Measurements from ENCODE around the gene TBC1D24.

The TBC1D24 gene

GRCh38 chr16:2518823-2519710 lies 44.1 kb downstream of the TBC1D24 start:
- TF ChIP-seq CTCF (IDR thresholded peaks at IDR 0.05; ENCODE audit: control insufficient read depth, extremely low read depth, insufficient read depth), result no peak
- peak overlapping the region; percentile 36 for H3K4me3 ChIP-seq (ENCODE audit: low read depth, low read length)
- DNase-seq (ENCODE audit: low read depth), result no peak

GRCh38 chr16:2519711-2520080 lies 44.8 kb downstream of the TBC1D24 start:
- TF ChIP-seq CTCF (IDR thresholded peaks at IDR 0.05; ENCODE audit: control insufficient read depth, extremely low read depth, insufficient read depth), result no peak
- no peak for DNase-seq (ENCODE audit: low read depth)
- H3K4me3 ChIP-seq (ENCODE audit: low read depth, low read length), result peak overlapping the region; percentile 36

- peak; percentile 64 for DNase-seq (ENCODE audit: low read depth)
- no peak for TF ChIP-seq CTCF (IDR thresholded peaks at IDR 0.05; ENCODE audit: control insufficient read depth, extremely low read depth, insufficient read depth)
- peak within 1 kb of the TSS; percentile 80 for H3K4me3 ChIP-seq (ENCODE audit: low read depth, low read length)
Observed at GRCh38 chr16:2520097-2520783, 45.3 kb downstream of the TBC1D24 start, which contains the start of gene AMDHD2. Gene AMDHD2, plus strand, starts transcription at chr16:2520371. Its CDS starts 88 bp downstream, at chr16:2520459.

DNA sequence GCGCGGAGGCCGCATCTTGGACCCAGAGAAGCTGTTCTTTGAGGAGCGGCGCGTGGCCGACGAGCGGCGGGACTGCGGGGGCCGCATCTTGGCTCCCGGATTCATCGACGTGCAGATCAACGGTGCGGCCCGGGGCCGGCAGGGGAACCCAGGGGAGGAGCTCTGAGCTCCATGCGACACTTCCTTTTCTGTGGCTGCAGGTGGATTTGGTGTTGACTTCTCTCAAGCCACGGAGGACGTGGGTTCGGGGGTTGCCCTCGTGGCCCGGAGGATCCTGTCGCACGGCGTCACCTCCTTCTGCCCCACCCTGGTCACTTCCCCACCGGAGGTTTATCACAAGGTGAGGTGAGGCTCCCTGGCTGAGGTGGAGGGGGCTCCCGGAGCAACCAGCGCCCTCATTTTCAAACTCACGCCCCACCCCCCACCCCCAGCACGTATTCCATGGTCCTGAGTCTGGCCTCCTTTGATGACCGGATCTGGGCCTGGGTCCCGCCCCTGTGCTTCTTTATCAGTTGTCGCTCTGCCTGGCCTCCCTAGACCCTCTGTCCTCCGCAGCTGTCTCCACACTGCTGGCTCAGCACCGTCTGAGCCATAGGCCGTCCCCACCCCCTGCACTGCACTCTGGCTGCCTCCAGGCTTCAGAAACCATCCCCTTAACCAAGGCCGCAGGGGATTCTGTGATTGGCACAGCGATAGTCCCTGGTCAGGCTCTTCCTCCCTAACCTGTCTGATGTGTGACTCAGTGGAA lies 46.0 kb downstream of the TBC1D24 start:
- TF ChIP-seq CTCF (IDR thresholded peaks at IDR 0.05; ENCODE audit: control insufficient read depth, extremely low read depth, insufficient read depth), result no peak
- H3K4me3 ChIP-seq (ENCODE audit: low read depth, low read length), result peak overlapping the region; percentile 80
- no peak for DNase-seq (ENCODE audit: low read depth)

- no peak overlapping the region for H3K4me3 ChIP-seq (ENCODE audit: low read depth, low read length)
- TF ChIP-seq CTCF (IDR thresholded peaks at IDR 0.05; ENCODE audit: control insufficient read depth, extremely low read depth, insufficient read depth), result no peak
- no peak for DNase-seq (ENCODE audit: low read depth)
Observed at GRCh38 chr16:2523801-2524231, 48.9 kb downstream of the TBC1D24 start.

GRCh38 chr16:2524339-2524938 lies 49.5 kb downstream of the TBC1D24 start:
- no peak overlapping the region for H3K4me3 ChIP-seq (ENCODE audit: low read depth, low read length)
- TF ChIP-seq CTCF (IDR thresholded peaks at IDR 0.05; ENCODE audit: control insufficient read depth, extremely low read depth, insufficient read depth), result no peak
- no peak for DNase-seq (ENCODE audit: low read depth)
